HG02840 (cell line): ENCODE results near the gene CNRIP1.
"Not testable (repeated sequence)": the region's sequence is repeated elsewhere in the genome, so short reads cannot be mapped to it uniquely, and the experiment has no call there.

Source experiments
- ATAC-seq: cut with Tn5 transposase; IDR thresholded peaks from one replicate; pipeline ENCODE4 v1.9.1; 2021; ENCODE audit warnings: mild to moderate bottlenecking, moderate library complexity, moderate number of reproducible peaks; ENCODE audit not compliant: unreplicated experiment, low FRiP score

Gene CNRIP1

DNA sequence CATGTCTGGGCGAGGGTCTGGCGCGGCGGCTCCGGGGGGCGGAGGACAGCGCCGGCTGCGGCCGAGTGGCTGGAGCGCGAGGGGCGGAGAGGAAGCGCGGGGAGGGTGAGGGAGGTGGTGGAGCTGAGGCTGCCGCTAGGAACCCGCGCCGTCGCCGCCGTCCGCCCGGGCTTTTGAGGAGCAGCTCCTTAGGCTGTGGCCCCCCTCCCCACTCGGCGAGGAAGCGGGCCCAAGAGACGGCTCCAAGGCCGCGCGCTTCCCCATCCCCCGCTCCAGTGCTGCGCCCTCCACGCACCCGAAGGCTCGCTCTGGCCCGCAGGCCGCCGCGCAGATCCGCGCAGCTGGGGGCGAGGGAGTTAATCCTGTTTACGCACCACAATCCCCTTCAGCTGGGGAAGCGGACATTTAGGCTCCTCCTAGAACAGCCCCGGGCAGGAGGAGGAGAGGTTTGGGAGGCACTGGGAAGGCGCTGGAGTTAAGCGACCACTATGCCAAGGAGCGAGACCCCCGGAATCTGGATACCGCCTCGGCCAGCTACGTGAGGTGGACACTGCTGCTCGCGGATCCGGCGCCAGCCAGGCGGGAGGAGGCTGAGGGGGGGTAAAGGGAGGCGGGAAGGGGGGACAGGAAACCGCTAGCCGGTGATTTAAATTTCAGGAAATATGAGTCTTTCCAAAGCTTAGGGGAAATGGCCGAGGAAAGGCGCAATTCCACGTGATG lies at the start of gene CNRIP1:
TSS of gene CNRIP1 (minus strand) at position 552 of the 720 bp plus-strand sequence. CDS start at position 3, 549 bp downstream.
- no peak for ATAC-seq

GRCh38 chr2:68369337-68369734 lies 49.6 kb upstream of the CNRIP1 start:
- no peak for ATAC-seq

- no peak for ATAC-seq
Observed at GRCh38 chr2:68368654-68369336, 49.0 kb upstream of the CNRIP1 start.

DNA sequence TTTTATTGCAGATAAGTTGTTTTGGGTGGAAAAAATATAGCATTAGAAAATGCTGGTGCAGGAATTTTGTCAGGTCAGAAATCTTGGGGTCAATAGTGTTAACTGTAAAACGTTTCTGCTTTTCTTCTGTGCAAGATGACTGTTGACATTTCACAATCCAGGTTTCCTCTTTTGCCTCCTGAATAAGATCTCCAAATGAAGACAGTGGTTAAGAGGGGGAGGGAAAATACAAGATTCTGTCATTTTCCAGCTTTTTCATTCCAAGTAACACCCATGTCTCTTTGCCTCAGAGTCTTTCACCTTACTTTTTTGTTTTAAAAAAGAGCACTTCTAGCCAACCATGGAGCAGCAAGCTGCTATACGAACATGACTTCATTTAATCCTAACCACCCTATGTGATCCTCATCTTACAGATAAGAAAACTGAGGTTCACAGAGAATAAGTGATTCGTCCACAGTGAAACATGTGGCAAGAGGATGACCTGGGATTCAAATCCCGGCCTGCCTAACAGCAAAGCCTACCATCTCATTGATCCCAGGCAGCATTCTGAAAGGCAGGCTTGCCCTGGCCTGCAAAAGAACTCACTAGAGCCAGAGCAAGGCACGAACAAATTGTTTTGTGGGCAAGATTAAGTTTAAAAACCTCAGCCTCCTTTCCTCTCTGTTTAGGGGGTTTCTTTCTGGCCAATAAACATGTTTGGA lies 48.4 kb upstream of the CNRIP1 start:
- ATAC-seq: no peak

DNA sequence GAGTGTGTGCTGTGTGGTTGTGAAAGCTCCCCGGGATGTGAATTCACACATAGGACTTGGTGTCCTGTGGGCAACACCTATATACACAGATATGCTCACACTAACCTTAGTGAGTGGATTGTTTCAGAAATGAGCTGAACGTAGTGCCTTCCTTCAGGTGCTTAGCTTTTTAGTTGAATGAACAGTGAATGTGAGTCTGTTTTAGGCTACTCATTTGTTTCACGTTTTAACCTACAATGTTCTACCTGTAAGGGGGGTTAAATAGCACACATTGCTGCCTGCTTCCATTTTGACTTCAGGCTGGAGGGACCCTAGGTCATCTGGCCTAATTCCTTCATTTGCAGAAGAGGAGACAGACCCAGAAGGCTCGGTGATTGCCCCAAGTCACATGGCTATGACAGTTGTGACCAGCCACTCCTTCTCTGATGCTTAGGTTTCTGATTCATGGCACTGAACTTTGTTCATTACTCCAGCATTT lies 46.4 kb upstream of the CNRIP1 start:
- ATAC-seq: no peak

- ATAC-seq: peak; percentile 60
Observed at GRCh38 chr2:68365087-68365486, 45.3 kb upstream of the CNRIP1 start, which contains the start of gene PLEK. PLEK (plus strand) TSS chr2:68365282; CDS start chr2:68365352, 70 bp downstream.

GRCh38 chr2:68363721-68364120 lies 44.0 kb upstream of the CNRIP1 start:
- no peak for ATAC-seq

- no peak for ATAC-seq
Observed at GRCh38 chr2:68362749-68363148, 43.0 kb upstream of the CNRIP1 start.

GRCh38 chr2:68362069-68362468 lies 42.3 kb upstream of the CNRIP1 start:
- peak; percentile 45 for ATAC-seq

GRCh38 chr2:68359889-68360288 lies 40.1 kb upstream of the CNRIP1 start:
- no peak for ATAC-seq

- no peak for ATAC-seq
Observed at GRCh38 chr2:68357605-68358337, 38.0 kb upstream of the CNRIP1 start.

DNA sequence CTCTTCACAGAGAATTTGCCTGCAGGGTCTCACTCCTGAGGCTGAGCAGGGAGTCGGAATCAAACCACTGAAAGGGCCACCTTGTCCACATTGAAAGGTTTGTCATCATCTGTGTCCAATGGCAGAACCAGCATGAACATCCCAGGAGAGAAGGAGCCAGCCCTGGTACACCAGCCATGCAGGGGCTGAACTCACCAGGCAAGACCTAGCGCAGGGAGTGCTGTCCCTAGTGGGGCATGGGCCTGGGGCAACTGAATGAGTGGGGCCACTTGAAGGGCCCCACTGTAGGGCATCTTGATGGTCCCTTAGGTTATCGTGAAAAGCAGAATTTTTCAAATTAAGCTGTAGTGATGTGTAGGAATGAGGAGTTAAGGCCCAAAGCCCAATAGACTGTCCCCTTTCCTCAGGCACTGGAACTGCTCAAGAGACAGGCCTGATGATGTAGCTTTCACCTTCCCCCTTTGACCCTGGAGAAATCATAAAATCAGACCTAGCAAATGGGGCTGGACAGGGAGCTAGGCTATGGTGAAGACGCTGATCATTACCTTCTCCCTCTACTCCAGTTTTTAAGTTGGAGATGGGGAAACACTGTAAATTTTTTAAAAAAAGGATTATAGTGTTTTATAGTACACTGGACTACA lies 37.0 kb upstream of the CNRIP1 start:
- ATAC-seq: no peak

- no peak for ATAC-seq
Observed at GRCh38 chr2:68352651-68353391, 33.1 kb upstream of the CNRIP1 start.

DNA sequence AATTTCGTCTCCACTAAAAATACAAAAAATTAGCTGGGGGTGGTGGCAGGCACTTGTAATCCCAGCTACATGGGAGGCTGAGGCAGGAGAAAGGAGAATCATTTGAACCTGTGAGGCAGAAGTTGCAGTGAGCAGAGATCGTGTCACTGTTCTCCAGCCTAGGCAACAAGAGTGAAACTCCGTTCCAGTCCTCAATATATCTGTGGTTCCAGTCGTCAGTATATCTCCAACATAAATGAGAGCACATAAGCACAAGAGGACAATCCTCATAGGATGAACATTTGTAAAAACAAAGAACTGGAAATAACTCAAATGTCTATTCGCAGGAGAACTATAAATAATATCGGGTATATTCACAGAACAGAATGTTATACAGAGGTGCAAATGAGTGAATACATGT lies 32.2 kb upstream of the CNRIP1 start:
- ATAC-seq: no peak

DNA sequence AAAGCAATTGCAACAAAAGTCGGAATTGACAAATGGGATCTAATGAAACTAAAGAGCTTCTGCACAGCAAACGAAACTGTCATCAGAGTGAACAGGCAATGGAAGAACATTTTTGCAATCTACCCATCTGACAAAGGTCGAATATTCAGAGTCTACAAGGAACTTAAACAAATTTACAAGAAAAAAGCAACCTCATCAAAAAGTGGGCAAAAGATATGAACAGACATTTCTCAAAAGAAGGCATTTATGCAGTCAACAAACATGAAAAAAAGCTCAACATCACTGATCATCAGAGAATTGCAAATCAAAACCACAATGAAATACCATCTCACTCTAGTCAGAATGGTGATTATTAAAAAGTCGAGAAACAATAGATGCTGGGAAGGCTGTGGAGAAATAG lies 29.3 kb upstream of the CNRIP1 start:
- not testable (repeated sequence) for ATAC-seq

GRCh38 chr2:68345129-68345875 lies 25.6 kb upstream of the CNRIP1 start:
- ATAC-seq: no peak

DNA sequence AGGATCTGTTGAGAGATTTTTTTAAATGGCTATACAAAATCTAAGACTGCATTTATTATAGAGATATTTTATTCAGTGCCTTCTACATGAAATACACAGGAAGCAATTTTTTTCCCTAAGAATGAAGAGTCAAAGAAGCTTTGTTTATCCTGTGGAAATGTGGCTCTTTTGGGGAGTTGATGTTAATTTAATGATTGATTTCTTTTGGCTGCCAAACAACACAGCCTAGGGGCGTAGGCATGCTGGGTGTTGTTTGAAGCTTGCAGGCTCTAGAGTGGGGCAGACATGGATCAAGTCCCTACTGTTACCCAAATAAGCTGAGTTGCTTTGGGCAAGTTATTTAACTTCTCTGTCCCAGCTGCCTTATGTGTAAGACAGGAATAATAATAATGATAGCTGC lies 24.3 kb upstream of the CNRIP1 start:
- ATAC-seq: no peak

DNA sequence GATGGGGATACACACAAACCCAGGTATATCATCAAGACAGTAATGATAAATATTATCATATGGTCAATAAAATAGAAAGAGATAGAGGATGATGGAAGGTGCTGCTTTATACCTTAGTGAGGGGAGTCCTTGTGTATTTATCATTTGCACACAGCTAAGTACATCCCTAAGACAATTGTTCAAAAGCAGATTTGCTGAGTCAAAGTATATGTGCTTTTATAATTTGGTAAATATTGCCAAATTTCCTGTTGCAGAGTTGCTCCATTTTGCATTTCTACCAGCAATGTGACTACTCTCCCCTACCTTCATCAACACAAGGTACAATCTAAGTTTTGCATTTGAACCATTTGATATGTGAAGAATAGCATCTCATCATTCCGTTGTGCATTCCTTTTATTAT lies 22.7 kb upstream of the CNRIP1 start:
- ATAC-seq: no peak

DNA sequence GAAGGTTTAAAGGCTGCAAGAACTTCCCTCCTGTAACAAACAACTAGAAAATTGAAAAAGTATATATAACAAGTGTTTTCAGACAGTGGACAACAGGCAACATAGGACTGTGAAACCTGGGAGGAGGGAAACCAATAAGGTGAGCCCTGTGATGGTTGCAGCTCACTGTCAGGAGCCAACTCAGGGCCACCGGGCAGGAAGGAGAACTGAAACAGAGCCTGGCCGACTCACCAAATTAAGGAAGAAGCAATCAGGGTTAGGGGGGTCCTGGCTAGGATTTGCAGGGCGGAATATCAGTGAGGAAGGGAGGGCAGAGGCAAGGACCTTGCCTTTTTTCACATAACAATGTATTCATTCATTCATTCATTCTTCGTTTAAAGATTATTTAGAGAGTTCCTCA lies 21.8 kb upstream of the CNRIP1 start:
- no peak for ATAC-seq
